OCI-LY1 (cell line): ENCODE data around the gene CLEC16A.

Source experiments
- H2AFZ ChIP-seq: fragments of 200-600 bp; sonication (generic), shearing (Covaris generic); 2 replicates; pipeline ENCODE4 v1.6.0; 2014; ENCODE audit warnings: antibody characterized with exemption, mild to moderate bottlenecking, low read length
- H3F3A ChIP-seq: fragments of 200-600 bp; sonication (generic), shearing (Covaris generic); 2 replicates; pipeline ENCODE4 v1.6.0; 2014; ENCODE audit warnings: mild to moderate bottlenecking, antibody characterized with exemption, low read length, moderate library complexity; ENCODE audit not compliant: insufficient read depth
- H3K27ac ChIP-seq: fragments of 200-600 bp; sonication (generic); 2 replicates; pipeline ENCODE4 v1.5.1; 2014; ENCODE audit warnings: low read length, mixed run types, mild to moderate bottlenecking, low read depth; ENCODE audit not compliant: poor library complexity, severe bottlenecking
- H3K27me3 ChIP-seq: fragments of 200-600 bp; sonication (generic); 2 replicates; pipeline ENCODE4 v1.6.0; 2014; ENCODE audit warnings: antibody characterized with exemption, mild to moderate bottlenecking, low read length, moderate library complexity; ENCODE audit not compliant: insufficient read depth
- H3K36me3 ChIP-seq: fragments of 200-600 bp; sonication (generic); 2 replicates; pipeline ENCODE4 v1.6.1; 2014; ENCODE audit warnings: mild to moderate bottlenecking, antibody characterized with exemption, low read length, moderate library complexity, mixed read lengths; ENCODE audit not compliant: insufficient read depth
- H3K4me1 ChIP-seq: fragments of 200-600 bp; sonication (generic); 2 replicates; pipeline ENCODE4 v1.5.1; 2014; ENCODE audit warnings: mild to moderate bottlenecking, low read length, moderate library complexity; ENCODE audit not compliant: insufficient read depth, severe bottlenecking
- H3K4me2 ChIP-seq: fragments of 200-600 bp; sonication (generic), shearing (Covaris generic); 2 replicates; pipeline ENCODE4 v1.6.1; 2014; ENCODE audit warnings: low read length
- H3K4me3 ChIP-seq: fragments of 200-600 bp; sonication (generic); 2 replicates; pipeline ENCODE4 v1.5.1; 2014; ENCODE audit warnings: low read length, low read depth, mild to moderate bottlenecking, mixed read lengths; ENCODE audit not compliant: poor library complexity, severe bottlenecking
- H3K79me2 ChIP-seq: fragments of 200-600 bp; shearing (Covaris generic); 2 replicates; pipeline ENCODE4 v1.6.1; 2016; ENCODE audit warnings: mixed run types, low read length, mixed read lengths; ENCODE audit not compliant: insufficient read depth
- H3K9ac ChIP-seq: fragments of 200-600 bp; sonication (generic), shearing (Covaris generic); 2 replicates; pipeline ENCODE4 v1.6.1; 2014; ENCODE audit warnings: mild to moderate bottlenecking, low read length, mixed read lengths
- H3K9me2 ChIP-seq: fragments of 200-600 bp; sonication (generic), shearing (Covaris generic); 2 replicates; pipeline ENCODE4 v1.6.1; 2014; ENCODE audit warnings: low read depth, mild to moderate bottlenecking, low read length, mixed read lengths
- H3K9me3 ChIP-seq: fragments of 200-600 bp; shearing (Covaris generic); 2 replicates; pipeline ENCODE4 v1.6.1; 2014; ENCODE audit warnings: low read length, mixed read lengths
- H4K20me1 ChIP-seq: fragments of 200-600 bp; sonication (generic), shearing (Covaris generic); 2 replicates; pipeline ENCODE4 v1.6.0; 2016; ENCODE audit warnings: mild to moderate bottlenecking, low read length; ENCODE audit not compliant: insufficient read depth
- EZH2 ChIP-seq: fragments of 200-600 bp; sonication (generic), shearing (Covaris generic); IDR thresholded peaks from 2 replicates; pipeline ENCODE4 v1.8.0; 2017; ENCODE audit warnings: borderline replicate concordance, mixed run types, mild to moderate bottlenecking, antibody characterized with exemption, low read length, moderate library complexity, mixed read lengths
- TF ChIP-seq, protein P1 (sequence below): fragments of 200-600 bp; sonication (generic), shearing (Covaris generic); IDR thresholded peaks from 2 replicates; pipeline ENCODE4 v1.5.1; 2017; ENCODE audit warnings: mild to moderate bottlenecking, antibody characterized with exemption, low read length, moderate library complexity, mixed read lengths

CLEC16A gene

DNA sequence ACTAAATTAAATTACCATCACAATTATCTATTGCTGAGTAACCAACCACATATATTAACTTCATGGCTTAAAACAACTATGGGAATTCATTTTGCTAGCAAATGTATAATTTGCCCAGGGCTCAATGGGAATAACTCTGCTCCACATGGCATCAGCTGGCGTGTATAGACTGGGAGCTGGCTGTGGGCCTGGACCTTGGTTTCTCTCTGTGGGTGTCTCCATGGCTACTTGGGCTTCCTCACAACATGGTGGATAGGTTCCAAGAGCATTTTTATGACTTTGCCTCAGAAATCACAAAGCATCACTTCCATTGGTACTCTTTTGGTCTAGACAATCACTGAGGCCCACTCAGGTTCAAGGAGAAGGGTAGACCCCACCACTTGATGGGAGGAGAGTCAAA, 166.8 kb downstream of the CLEC16A start:
- peaks cover 14% of the 10 kb centered on the region for H3K4me1 ChIP-seq
- H3K9ac ChIP-seq = no peak overlapping the region
- H3K79me2 ChIP-seq = no peaks in the 10 kb centered on the region
- no peaks in the 10 kb centered on the region for H3K27me3 ChIP-seq
- H3K9me3 ChIP-seq = no peaks in the 10 kb centered on the region
- no peak overlapping the region for H2AFZ ChIP-seq
- H3K27ac ChIP-seq = no peak overlapping the region
- no peaks in the 10 kb centered on the region for H3F3A ChIP-seq
- no peak overlapping the region for H3K4me3 ChIP-seq
- H3K9me2 ChIP-seq = no peaks in the 10 kb centered on the region
- no peak for TF ChIP-seq EZH2
- TF ChIP-seq, protein P1, sequence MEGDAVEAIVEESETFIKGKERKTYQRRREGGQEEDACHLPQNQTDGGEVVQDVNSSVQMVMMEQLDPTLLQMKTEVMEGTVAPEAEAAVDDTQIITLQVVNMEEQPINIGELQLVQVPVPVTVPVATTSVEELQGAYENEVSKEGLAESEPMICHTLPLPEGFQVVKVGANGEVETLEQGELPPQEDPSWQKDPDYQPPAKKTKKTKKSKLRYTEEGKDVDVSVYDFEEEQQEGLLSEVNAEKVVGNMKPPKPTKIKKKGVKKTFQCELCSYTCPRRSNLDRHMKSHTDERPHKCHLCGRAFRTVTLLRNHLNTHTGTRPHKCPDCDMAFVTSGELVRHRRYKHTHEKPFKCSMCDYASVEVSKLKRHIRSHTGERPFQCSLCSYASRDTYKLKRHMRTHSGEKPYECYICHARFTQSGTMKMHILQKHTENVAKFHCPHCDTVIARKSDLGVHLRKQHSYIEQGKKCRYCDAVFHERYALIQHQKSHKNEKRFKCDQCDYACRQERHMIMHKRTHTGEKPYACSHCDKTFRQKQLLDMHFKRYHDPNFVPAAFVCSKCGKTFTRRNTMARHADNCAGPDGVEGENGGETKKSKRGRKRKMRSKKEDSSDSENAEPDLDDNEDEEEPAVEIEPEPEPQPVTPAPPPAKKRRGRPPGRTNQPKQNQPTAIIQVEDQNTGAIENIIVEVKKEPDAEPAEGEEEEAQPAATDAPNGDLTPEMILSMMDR = no peak
- H4K20me1 ChIP-seq = no peaks in the 10 kb centered on the region
- H3K4me2 ChIP-seq = no peak overlapping the region
- H3K36me3 ChIP-seq = 0 out of 2 replicates have a peak, but pooled peaks cover 3% of the 10 kb centered on the region

- no peak overlapping the region for H3K27ac ChIP-seq
- TF ChIP-seq EZH2 = no peak
- TF ChIP-seq, protein P1 = no peak
- H2AFZ ChIP-seq = no peak overlapping the region
- no peaks in the 10 kb centered on the region for H3F3A ChIP-seq
- no peaks in the 10 kb centered on the region for H3K9me3 ChIP-seq
- H3K9me2 ChIP-seq = no peaks in the 10 kb centered on the region
- H3K4me3 ChIP-seq = no peak overlapping the region
- no peaks in the 10 kb centered on the region for H4K20me1 ChIP-seq
- H3K9ac ChIP-seq = no peak overlapping the region
- H3K36me3 ChIP-seq = 0 out of 2 replicates have a peak, but pooled peaks cover 3% of the 10 kb centered on the region
- no peaks in the 10 kb centered on the region for H3K79me2 ChIP-seq
- H3K4me1 ChIP-seq = peaks cover 14% of the 10 kb centered on the region
- no peaks in the 10 kb centered on the region for H3K27me3 ChIP-seq
- no peak overlapping the region for H3K4me2 ChIP-seq
These were observed 167.7 kb downstream of the CLEC16A start for GRCh38 chr16:11111856-11112634.

GRCh38 chr16:11112723-11113348, 168.5 kb downstream of the CLEC16A start:
- H4K20me1 ChIP-seq = no peaks in the 10 kb centered on the region
- H3K27me3 ChIP-seq = no peaks in the 10 kb centered on the region
- H3F3A ChIP-seq = no peaks in the 10 kb centered on the region
- H2AFZ ChIP-seq = no peak overlapping the region
- no peak overlapping the region for H3K27ac ChIP-seq
- 0 out of 2 replicates have a peak, but pooled peaks cover 3% of the 10 kb centered on the region for H3K36me3 ChIP-seq
- H3K79me2 ChIP-seq = no peaks in the 10 kb centered on the region
- TF ChIP-seq, protein P1 = no peak
- no peak for TF ChIP-seq EZH2
- H3K9me3 ChIP-seq = no peaks in the 10 kb centered on the region
- peaks cover 14% of the 10 kb centered on the region for H3K4me1 ChIP-seq
- H3K9me2 ChIP-seq = no peaks in the 10 kb centered on the region
- H3K4me3 ChIP-seq = no peak overlapping the region
- H3K9ac ChIP-seq = no peak overlapping the region
- H3K4me2 ChIP-seq = no peak overlapping the region
